Keratinocyte (primary cell): Measurements from ENCODE around the gene ZNF521.

Experiments used
- EZH2 ChIP-seq: IDR thresholded peaks from one replicate; pipeline ENCODE4 v1.6.1; 2012; ENCODE audit warnings: inconsistent platforms, mild to moderate bottlenecking, low read length, moderate library complexity
- TF ChIP-seq, protein P1 (sequence below), 3 experiments: IDR thresholded peaks in 1 of 3; conservative IDR thresholded peaks in 1 of 3; optimal IDR thresholded peaks in 1 of 3; 2 replicates in 2 of 3; 3 replicates in 1 of 3; pipeline versions ENCODE3 to v1.5.1; 2011; ENCODE audit warnings: low read length in 3 of 3, mild to moderate bottlenecking in 3 of 3, moderate library complexity in 2 of 3, control low read depth in 1 of 3, inconsistent platforms in 1 of 3; ENCODE audit not compliant: insufficient read depth in 2 of 3; ENCODE audit errors: extremely low read depth in 1 of 3

DNA sequence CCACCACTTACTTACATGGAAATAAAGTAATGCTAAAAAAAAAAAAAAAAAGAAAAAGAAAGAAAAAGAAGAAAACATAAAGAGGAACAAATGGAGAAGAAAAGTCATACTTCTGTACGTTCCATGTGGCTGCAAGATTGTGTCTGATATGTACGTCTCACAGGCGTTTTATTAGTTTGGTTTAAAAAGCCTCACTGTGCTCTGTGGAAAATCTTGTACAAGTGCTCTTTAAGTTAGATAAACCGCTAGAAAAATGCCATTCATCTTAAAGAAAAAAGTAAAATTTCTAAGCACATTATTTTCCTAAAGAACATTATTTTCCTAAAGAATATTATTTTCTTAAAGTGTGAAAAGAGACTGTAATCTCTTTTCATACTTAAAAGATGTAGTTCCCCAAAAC, 165.1 kb downstream of the ZNF521 start:
- TF ChIP-seq, protein P1, sequence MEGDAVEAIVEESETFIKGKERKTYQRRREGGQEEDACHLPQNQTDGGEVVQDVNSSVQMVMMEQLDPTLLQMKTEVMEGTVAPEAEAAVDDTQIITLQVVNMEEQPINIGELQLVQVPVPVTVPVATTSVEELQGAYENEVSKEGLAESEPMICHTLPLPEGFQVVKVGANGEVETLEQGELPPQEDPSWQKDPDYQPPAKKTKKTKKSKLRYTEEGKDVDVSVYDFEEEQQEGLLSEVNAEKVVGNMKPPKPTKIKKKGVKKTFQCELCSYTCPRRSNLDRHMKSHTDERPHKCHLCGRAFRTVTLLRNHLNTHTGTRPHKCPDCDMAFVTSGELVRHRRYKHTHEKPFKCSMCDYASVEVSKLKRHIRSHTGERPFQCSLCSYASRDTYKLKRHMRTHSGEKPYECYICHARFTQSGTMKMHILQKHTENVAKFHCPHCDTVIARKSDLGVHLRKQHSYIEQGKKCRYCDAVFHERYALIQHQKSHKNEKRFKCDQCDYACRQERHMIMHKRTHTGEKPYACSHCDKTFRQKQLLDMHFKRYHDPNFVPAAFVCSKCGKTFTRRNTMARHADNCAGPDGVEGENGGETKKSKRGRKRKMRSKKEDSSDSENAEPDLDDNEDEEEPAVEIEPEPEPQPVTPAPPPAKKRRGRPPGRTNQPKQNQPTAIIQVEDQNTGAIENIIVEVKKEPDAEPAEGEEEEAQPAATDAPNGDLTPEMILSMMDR (optimal IDR thresholded peaks at IDR 0.05 in 1 of 3, IDR thresholded peaks at IDR 0.05 in 1 of 3, conservative IDR thresholded peaks at IDR 0.05 in 1 of 3; ENCODE audit: extremely low read depth in 1 of 3, insufficient read depth in 2 of 3, low read length in 3 of 3): no peak
- TF ChIP-seq EZH2: no peak
